Measurements from ENCODE around the gene PIAS1.

DNA sequence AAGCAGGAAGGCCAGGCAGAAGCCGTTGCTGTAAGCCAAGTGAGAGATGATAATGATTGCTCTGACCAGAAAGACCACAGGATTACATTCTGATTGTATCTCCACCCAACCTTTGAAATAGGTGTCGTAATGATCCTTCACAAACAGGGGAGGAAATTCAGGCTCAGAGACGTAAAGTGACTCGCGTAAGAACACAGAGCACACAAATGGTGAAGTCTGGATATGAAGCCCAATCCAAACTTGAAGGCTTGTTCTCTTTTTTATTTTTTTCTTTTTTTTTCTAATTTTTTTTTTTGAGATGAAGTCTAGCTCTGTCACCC is 25.3 kb upstream of the PIAS1 start:
- TF ChIP-seq, protein P1, sequence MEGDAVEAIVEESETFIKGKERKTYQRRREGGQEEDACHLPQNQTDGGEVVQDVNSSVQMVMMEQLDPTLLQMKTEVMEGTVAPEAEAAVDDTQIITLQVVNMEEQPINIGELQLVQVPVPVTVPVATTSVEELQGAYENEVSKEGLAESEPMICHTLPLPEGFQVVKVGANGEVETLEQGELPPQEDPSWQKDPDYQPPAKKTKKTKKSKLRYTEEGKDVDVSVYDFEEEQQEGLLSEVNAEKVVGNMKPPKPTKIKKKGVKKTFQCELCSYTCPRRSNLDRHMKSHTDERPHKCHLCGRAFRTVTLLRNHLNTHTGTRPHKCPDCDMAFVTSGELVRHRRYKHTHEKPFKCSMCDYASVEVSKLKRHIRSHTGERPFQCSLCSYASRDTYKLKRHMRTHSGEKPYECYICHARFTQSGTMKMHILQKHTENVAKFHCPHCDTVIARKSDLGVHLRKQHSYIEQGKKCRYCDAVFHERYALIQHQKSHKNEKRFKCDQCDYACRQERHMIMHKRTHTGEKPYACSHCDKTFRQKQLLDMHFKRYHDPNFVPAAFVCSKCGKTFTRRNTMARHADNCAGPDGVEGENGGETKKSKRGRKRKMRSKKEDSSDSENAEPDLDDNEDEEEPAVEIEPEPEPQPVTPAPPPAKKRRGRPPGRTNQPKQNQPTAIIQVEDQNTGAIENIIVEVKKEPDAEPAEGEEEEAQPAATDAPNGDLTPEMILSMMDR (IDR thresholded peaks at IDR 0.05; ENCODE audit: low read length) = no peak
- TF ChIP-seq EZH2 (optimal IDR thresholded peaks at IDR 0.05; ENCODE audit: low read depth, low read length) = no peak
